ENCODE data around the gene MLLT3. TPM values are rescaled to one million over a fixed set of nuclear protein-coding genes. Genes with fewer than 3 reads are reported as not detected.

MLLT3 gene
- total RNA-seq, 4 donors from 2014 or later, result 10.8 to 17.5 (median 12.4) TPM

DNA sequence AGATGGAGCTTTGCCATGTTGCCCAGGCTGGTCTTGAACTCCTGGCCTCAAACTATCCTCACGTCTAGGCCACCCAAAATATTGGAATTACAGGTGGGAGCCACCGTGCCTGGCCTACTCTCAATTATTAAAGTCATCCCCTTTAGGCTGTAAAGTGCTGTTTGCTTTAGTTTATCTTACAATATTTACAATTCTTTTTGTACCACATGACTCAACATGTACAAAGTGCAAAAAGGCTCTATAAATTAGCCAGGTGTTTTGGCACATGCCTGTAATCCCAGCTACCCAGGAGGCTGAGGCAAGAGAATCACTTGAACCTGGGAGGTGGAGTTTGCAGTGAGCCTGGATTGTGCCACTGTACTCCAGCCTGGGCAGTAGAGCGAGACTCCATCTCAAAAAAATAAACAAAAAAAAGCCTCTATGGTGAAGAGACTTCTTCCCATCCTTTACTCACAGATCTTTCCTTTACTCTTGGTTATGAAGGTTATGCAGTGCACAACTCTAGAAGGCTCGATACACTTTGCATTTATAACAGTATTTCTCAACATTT lies 28.5 kb upstream of the MLLT3 start:
- H3K27me3 ChIP-seq, result no peaks in the 10 kb centered on the region
- H3K27ac ChIP-seq, result no peak overlapping the region
- H3K4me1 ChIP-seq, result no peaks in the 10 kb centered on the region
- no peak overlapping the region for H3K4me3 ChIP-seq
- DNase-seq (ENCODE audit: low spot score in 2 of 2), result no peak
- 77% methylated on average over 4 of the region's 4 CpGs for WGBS
- H3K9me3 ChIP-seq, result no peaks in the 10 kb centered on the region
- TF ChIP-seq POLR2AphosphoS5 (IDR thresholded peaks at IDR 0.05) (no peak), POLR2A (IDR thresholded peaks at IDR 0.05) (no peak), EP300 (IDR thresholded peaks at IDR 0.05) (no peak)
- TF ChIP-seq, protein P1, sequence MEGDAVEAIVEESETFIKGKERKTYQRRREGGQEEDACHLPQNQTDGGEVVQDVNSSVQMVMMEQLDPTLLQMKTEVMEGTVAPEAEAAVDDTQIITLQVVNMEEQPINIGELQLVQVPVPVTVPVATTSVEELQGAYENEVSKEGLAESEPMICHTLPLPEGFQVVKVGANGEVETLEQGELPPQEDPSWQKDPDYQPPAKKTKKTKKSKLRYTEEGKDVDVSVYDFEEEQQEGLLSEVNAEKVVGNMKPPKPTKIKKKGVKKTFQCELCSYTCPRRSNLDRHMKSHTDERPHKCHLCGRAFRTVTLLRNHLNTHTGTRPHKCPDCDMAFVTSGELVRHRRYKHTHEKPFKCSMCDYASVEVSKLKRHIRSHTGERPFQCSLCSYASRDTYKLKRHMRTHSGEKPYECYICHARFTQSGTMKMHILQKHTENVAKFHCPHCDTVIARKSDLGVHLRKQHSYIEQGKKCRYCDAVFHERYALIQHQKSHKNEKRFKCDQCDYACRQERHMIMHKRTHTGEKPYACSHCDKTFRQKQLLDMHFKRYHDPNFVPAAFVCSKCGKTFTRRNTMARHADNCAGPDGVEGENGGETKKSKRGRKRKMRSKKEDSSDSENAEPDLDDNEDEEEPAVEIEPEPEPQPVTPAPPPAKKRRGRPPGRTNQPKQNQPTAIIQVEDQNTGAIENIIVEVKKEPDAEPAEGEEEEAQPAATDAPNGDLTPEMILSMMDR (IDR thresholded peaks at IDR 0.05), result no peak
- no peaks in the 10 kb centered on the region for H3K36me3 ChIP-seq

DNA sequence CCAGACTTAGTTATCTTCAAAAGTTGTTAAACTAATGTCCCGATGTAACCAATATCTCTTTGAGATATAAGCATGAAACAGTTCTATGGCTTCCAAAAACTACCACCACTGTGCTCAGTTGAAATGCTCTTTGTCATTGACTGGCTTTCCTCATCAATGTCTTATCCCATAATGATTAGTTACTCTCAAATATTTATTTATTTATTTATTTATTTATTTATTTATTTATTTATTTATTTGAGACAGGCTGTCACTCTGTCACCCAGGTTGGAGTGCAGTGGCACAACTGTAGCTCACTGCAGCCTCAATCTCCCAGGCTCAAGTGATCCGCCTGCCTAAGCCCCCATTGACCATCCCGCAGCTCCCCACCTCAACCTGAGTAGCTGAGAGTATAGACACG lies 28.0 kb upstream of the MLLT3 start:
- no peak overlapping the region for H3K27ac ChIP-seq
- WGBS, result 90% methylated on average over 4 of the region's 4 CpGs
- no peak for DNase-seq (ENCODE audit: low spot score in 2 of 2)
- no peaks in the 10 kb centered on the region for H3K27me3 ChIP-seq
- TF ChIP-seq, protein P1 (IDR thresholded peaks at IDR 0.05), result no peak
- no peak for TF ChIP-seq POLR2A (IDR thresholded peaks at IDR 0.05)
- no peak for TF ChIP-seq POLR2AphosphoS5 (IDR thresholded peaks at IDR 0.05)
- TF ChIP-seq EP300 (IDR thresholded peaks at IDR 0.05), result no peak
- no peaks in the 10 kb centered on the region for H3K9me3 ChIP-seq
- H3K36me3 ChIP-seq, result no peaks in the 10 kb centered on the region
- no peaks in the 10 kb centered on the region for H3K4me1 ChIP-seq
- no peak overlapping the region for H3K4me3 ChIP-seq

DNA sequence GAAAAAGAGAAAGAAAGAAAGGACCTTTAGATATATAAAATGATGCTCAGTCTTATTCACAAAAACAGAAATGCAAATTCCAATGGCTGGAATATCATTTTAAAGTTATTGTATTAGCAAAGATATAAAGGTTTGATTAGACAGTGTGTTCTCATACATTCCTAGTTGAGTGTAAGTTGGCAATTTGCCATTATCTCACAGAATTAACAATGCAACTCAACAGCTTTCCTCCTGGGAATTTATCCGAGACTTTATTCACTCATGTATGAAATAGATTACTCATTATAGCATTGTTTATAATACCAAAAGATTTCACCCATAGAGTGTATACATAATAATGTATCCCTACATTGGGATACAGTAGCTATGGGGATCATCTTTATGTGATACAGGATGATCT lies 27.1 kb upstream of the MLLT3 start:
- H3K4me1 ChIP-seq, result no peaks in the 10 kb centered on the region
- 62% methylated on average over 1 of the region's 1 CpG for WGBS
- TF ChIP-seq POLR2A (IDR thresholded peaks at IDR 0.05) (no peak), EP300 (IDR thresholded peaks at IDR 0.05) (no peak), POLR2AphosphoS5 (IDR thresholded peaks at IDR 0.05) (no peak)
- TF ChIP-seq, protein P1 (IDR thresholded peaks at IDR 0.05), result no peak
- DNase-seq (ENCODE audit: low spot score in 2 of 2), result no peak
- no peaks in the 10 kb centered on the region for H3K36me3 ChIP-seq
- no peak overlapping the region for H3K4me3 ChIP-seq
- H3K27me3 ChIP-seq, result no peaks in the 10 kb centered on the region
- no peak overlapping the region for H3K27ac ChIP-seq
- H3K9me3 ChIP-seq, result no peaks in the 10 kb centered on the region

DNA sequence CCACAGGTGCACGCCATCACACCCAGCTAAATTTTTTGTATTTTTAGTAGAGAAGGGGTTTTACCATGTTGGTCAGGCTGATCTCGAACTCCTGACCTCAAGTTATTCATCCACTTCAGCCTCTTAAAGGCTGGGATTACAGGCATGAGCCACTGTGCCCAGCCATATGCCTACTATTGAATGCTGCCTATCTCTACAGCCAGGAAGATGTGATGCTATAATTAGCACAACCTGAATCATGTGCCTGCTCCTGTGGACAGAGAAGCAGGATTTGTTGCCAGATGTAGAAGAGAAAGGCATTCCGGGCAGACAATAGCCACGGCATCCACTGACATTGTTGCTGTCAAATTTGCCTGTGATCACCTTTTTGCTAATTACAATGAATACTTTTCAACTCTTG lies 24.4 kb upstream of the MLLT3 start:
- H3K4me3 ChIP-seq, result no peak overlapping the region
- H3K36me3 ChIP-seq, result no peaks in the 10 kb centered on the region
- no peak for DNase-seq (ENCODE audit: low spot score in 2 of 2)
- no peaks in the 10 kb centered on the region for H3K27me3 ChIP-seq
- no peaks in the 10 kb centered on the region for H3K4me1 ChIP-seq
- WGBS, result 95% methylated on average over 4 of the region's 4 CpGs
- H3K9me3 ChIP-seq, result no peaks in the 10 kb centered on the region
- H3K27ac ChIP-seq, result no peak overlapping the region
- TF ChIP-seq EP300 (IDR thresholded peaks at IDR 0.05), result no peak
- TF ChIP-seq, protein P1 (IDR thresholded peaks at IDR 0.05), result no peak
- TF ChIP-seq POLR2AphosphoS5 (IDR thresholded peaks at IDR 0.05), result no peak
- TF ChIP-seq POLR2A (IDR thresholded peaks at IDR 0.05), result no peak

DNA sequence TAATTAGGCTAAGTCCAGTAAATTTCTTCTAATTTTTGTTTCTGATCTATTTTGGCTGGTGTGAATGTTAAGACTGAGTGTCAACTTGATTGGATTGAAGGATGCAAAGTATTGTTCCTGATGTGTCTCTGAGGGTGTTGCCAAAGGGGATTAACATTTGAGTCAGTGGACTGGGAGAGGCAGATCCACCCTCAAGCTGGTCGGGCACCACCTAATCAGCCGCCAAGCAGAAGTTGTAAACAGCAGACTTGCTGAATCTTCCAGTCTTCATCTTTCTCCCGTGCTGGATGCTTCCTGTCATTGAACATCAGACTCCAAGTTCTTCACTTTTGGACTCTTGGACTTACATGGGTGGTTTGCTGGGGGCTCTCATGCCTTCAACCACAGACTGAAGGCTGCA lies 21.4 kb upstream of the MLLT3 start:
- no peak overlapping the region for H3K27ac ChIP-seq
- TF ChIP-seq, protein P1 (IDR thresholded peaks at IDR 0.05), result no peak
- TF ChIP-seq POLR2AphosphoS5 (IDR thresholded peaks at IDR 0.05) (no peak), EP300 (IDR thresholded peaks at IDR 0.05) (no peak), POLR2A (IDR thresholded peaks at IDR 0.05) (no peak)
- WGBS, result 75% methylated on average over 3 of the region's 3 CpGs
- H3K4me3 ChIP-seq, result no peak overlapping the region
- no peaks in the 10 kb centered on the region for H3K27me3 ChIP-seq
- H3K4me1 ChIP-seq, result peaks cover 3% of the 10 kb centered on the region
- no peak for DNase-seq (ENCODE audit: low spot score in 2 of 2)
- H3K36me3 ChIP-seq, result no peaks in the 10 kb centered on the region
- H3K9me3 ChIP-seq, result no peaks in the 10 kb centered on the region

Measured in suprapubic skin (tissue), 4 donors.